Karpas-422 (cell line): Measurements from ENCODE around the gene SSU72. TPM values are rescaled to one million over a fixed set of nuclear protein-coding genes. Genes with fewer than 3 reads are reported as not detected.
"Not testable (repeated sequence)": the region's sequence is repeated elsewhere in the genome, so short reads cannot be mapped to it uniquely, and the experiment has no call there.

Experiments used
- DNase-seq: peaks from one replicate; pipeline ENCODE4 v3.0.0-alpha.2; 2015
- H2AFZ ChIP-seq: fragments of 200-600 bp; sonication (generic); 2 replicates; pipeline ENCODE4 v1.6.1; 2014; ENCODE audit warnings: antibody characterized with exemption, low read length, mixed read lengths
- H3K27ac ChIP-seq: fragments of 200-600 bp; sonication (generic); 2 replicates; pipeline ENCODE4 v1.5.1; 2014; ENCODE audit warnings: mild to moderate bottlenecking, low read length, moderate library complexity
- H3K27me3 ChIP-seq: fragments of 200-600 bp; sonication (generic); 2 replicates; pipeline ENCODE4 v1.6.1; 2014; ENCODE audit warnings: low read length, mixed read lengths
- H3K36me3 ChIP-seq: fragments of 200-600 bp; sonication (generic); 2 replicates; pipeline ENCODE4 v1.6.1; 2014; ENCODE audit warnings: low read length, mixed read lengths; ENCODE audit not compliant: insufficient read depth
- H3K4me1 ChIP-seq: fragments of 200-600 bp; sonication (generic); 2 replicates; pipeline ENCODE4 v1.6.1; 2014; ENCODE audit warnings: mild to moderate bottlenecking, low read length, mixed read lengths
- H3K4me2 ChIP-seq: fragments of 200-600 bp; sonication (generic); 2 replicates; pipeline ENCODE4 v1.6.1; 2014; ENCODE audit warnings: low read length, low read depth, mild to moderate bottlenecking; ENCODE audit not compliant: poor library complexity, severe bottlenecking
- H3K4me3 ChIP-seq: fragments of 200-600 bp; sonication (generic); 2 replicates; pipeline ENCODE4 v1.5.1; 2014; ENCODE audit warnings: mild to moderate bottlenecking, antibody characterized with exemption, low read length, mixed read lengths
- H3K79me2 ChIP-seq: fragments of 200-600 bp; sonication (generic); 2 replicates; pipeline ENCODE4 v1.6.1; 2014; ENCODE audit warnings: mild to moderate bottlenecking, low read length, mixed read lengths
- H3K9ac ChIP-seq: fragments of 200-600 bp; sonication (generic); 2 replicates; pipeline ENCODE4 v1.6.0; 2014; ENCODE audit warnings: low read length
- H3K9me2 ChIP-seq: fragments of 200-600 bp; sonication (generic), shearing (Covaris generic); replicated peaks from 2 replicates; pipeline ENCODE4 v1.6.0; 2014; ENCODE audit warnings: mild to moderate bottlenecking, low read length, moderate library complexity; ENCODE audit not compliant: insufficient read depth
- H3K9me3 ChIP-seq: fragments of 300-700, 200-600 bp; sonication (generic); 2 replicates; pipeline ENCODE4 v1.6.1; 2014; ENCODE audit warnings: low read length, mixed read lengths
- H4K20me1 ChIP-seq: fragments of 200-600 bp; sonication (generic); 2 replicates; pipeline ENCODE4 v1.6.1; 2014; ENCODE audit warnings: mild to moderate bottlenecking, antibody characterized with exemption, low read length, low read depth; ENCODE audit not compliant: insufficient read depth
- total RNA-seq: library from RNA; depleted of rRNA; stranded (reverse); fragments of >200 nt; shearing (Covaris generic); gene quantifications from 2 replicates; pipeline ENCODE4 v1.2.3, GENCODE V29; 2014; ENCODE audit warnings: low replicate concordance

Gene SSU72
- total RNA-seq, 1 experiment from 2014 or later: 70.9 TPM

DNA sequence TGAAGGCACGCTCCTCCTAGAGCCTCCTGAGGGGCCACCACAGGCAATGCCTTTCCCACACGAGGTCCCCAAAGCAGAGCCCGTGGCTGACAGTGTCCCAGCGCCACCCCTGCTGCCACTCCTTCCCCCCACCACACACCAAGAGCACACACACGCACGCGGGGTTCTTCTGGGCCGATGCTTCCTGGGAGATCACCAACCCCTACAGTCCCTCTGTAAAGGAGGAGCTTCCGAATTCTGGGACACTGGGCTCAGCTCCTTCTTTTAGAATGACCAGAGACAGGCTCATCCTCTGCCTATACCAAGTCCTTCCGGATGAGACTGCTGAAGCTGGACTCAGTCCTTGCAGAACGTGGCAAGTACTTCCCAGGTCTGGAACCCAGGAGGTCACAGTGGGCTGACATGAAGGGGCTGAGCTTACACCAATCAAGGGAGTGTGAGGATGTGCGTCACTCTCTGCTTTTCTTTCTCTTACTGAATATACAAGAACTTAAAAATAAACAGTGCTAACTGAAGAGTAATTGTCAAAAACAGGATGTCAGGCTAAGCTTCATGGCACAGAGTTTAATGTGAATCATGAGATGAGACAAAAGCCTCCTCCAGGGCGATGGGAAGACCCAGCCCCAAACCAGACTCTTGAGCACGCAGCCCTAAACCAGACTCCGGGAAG, 12.7 kb downstream of the SSU72 start:
- Histone ChIP-seq H2AFZ (no peak overlapping the region), H3K27ac (no peak overlapping the region), H4K20me1 (peaks cover 28% of the 10 kb centered on the region), H3K4me3 (no peak overlapping the region), H3K4me1 (no peaks in the 10 kb centered on the region; the same call in 1 of the 2 replicates), H3K9me3 (no peaks in the 10 kb centered on the region), H3K36me3 (peaks cover 21% of the 10 kb centered on the region; the same call in 1 of the 2 replicates), H3K9me2 (no peaks in the 10 kb centered on the region), H3K27me3 (no peaks in the 10 kb centered on the region), H3K4me2 (no peak overlapping the region), H3K9ac (no peak overlapping the region), H3K79me2 (peaks cover 42% of the 10 kb centered on the region)
- no peak for DNase-seq

DNA sequence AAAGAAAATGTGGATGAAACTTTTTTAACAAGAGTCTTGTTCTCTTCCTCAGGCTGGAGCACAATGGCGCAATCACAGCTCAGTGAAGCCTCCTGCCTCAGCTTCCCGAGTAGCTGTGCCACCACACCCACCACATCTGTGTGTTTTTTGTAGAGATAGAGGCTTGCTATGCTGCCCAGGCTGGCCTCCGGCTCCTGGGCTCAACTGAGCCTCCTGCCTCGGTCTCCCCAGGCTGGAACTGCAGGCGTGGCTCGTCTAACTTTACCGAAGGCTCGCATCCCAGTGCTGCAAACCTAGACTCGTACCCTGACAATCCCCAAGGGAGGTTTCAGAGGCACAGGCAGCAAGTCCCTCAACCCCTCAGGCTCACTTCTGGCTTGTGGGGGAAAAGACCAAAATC, 14.5 kb downstream of the SSU72 start:
- peaks cover 14% of the 10 kb centered on the region; the same call in 1 of the 2 replicates for H3K36me3 ChIP-seq
- no peak overlapping the region for H3K27ac ChIP-seq
- no peak overlapping the region for H2AFZ ChIP-seq
- no peaks in the 10 kb centered on the region for H3K27me3 ChIP-seq
- no peaks in the 10 kb centered on the region; the same call in 1 of the 2 replicates for H3K4me1 ChIP-seq
- no peaks in the 10 kb centered on the region for H3K9me2 ChIP-seq
- no peak for DNase-seq
- H4K20me1 ChIP-seq: peaks cover 14% of the 10 kb centered on the region; the same call in 1 of the 2 replicates
- peaks cover 25% of the 10 kb centered on the region for H3K79me2 ChIP-seq
- H3K9me3 ChIP-seq: no peaks in the 10 kb centered on the region
- H3K9ac ChIP-seq: no peak overlapping the region
- H3K4me3 ChIP-seq: no peak overlapping the region
- no peak overlapping the region for H3K4me2 ChIP-seq

DNA sequence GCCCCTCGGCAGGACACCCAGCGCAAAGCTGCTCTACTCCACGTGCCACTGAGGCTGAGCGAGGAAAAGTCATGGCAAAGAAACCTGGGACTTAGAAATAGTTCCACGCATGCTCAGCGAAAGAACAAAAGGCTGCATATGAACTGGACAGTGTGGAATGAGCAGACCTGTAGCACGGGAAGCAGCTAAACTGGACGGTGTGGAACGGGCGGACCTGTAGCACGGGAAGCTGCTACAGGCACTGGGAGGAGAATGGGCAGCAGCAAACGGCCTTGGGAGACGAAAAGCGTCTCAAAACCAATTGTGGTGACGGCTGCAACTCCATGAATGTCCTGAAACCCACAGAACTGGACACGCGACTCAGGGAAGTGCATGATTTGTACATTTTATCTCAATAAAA, 15.6 kb downstream of the SSU72 start:
- H3K27ac ChIP-seq: no peak overlapping the region
- H3K27me3 ChIP-seq: no peaks in the 10 kb centered on the region
- H3K4me3 ChIP-seq: no peak overlapping the region
- H4K20me1 ChIP-seq: 0 out of 2 replicates have a peak, but pooled peaks cover 6% of the 10 kb centered on the region
- no peak overlapping the region for H2AFZ ChIP-seq
- H3K36me3 ChIP-seq: peaks cover 7% of the 10 kb centered on the region; the same call in 1 of the 2 replicates
- no peaks in the 10 kb centered on the region for H3K9me3 ChIP-seq
- DNase-seq: no peak
- H3K9me2 ChIP-seq: no peaks in the 10 kb centered on the region
- no peak overlapping the region for H3K4me2 ChIP-seq
- no peaks in the 10 kb centered on the region; the same call in 1 of the 2 replicates for H3K4me1 ChIP-seq
- no peak overlapping the region for H3K9ac ChIP-seq
- peaks cover 16% of the 10 kb centered on the region for H3K79me2 ChIP-seq

GRCh38 chr1:1558591-1558990, 16.1 kb downstream of the SSU72 start:
- H4K20me1 ChIP-seq: 0 out of 2 replicates have a peak, but pooled peaks cover 6% of the 10 kb centered on the region
- H3K4me3 ChIP-seq: no peak overlapping the region
- H3K4me2 ChIP-seq: no peak overlapping the region
- no peaks in the 10 kb centered on the region for H3K9me2 ChIP-seq
- H3K9ac ChIP-seq: no peak overlapping the region
- H3K4me1 ChIP-seq: no peaks in the 10 kb centered on the region; the same call in 1 of the 2 replicates
- peaks cover 15% of the 10 kb centered on the region; the same call in 1 of the 2 replicates for H3K79me2 ChIP-seq
- H3K27ac ChIP-seq: no peak overlapping the region
- no peak overlapping the region for H2AFZ ChIP-seq
- peaks cover 4% of the 10 kb centered on the region; the same call in 1 of the 2 replicates for H3K36me3 ChIP-seq
- no peaks in the 10 kb centered on the region for H3K9me3 ChIP-seq
- no peaks in the 10 kb centered on the region for H3K27me3 ChIP-seq
- DNase-seq: no peak

- not testable (repeated sequence) for H3K9me3 ChIP-seq, H3K4me2 ChIP-seq, H3K27ac ChIP-seq, H3K27me3 ChIP-seq, H3K9me2 ChIP-seq, H2AFZ ChIP-seq, DNase-seq, H4K20me1 ChIP-seq, H3K36me3 ChIP-seq, H3K4me1 ChIP-seq, H3K9ac ChIP-seq, H3K4me3 ChIP-seq
- H3K79me2 ChIP-seq: peaks cover 15% of the 10 kb centered on the region; the same call in 1 of the 2 replicates
Measured at GRCh38 chr1:1557688-1558087, 17.0 kb downstream of the SSU72 start.

GRCh38 chr1:1556961-1557360, 17.7 kb downstream of the SSU72 start:
- not testable (repeated sequence) for H3K9me3 ChIP-seq, H3K27ac ChIP-seq, H3K4me3 ChIP-seq, H4K20me1 ChIP-seq, H3K9ac ChIP-seq, DNase-seq, H3K4me2 ChIP-seq, H3K27me3 ChIP-seq, H3K9me2 ChIP-seq, H3K4me1 ChIP-seq, H3K36me3 ChIP-seq, H2AFZ ChIP-seq
- peaks cover 13% of the 10 kb centered on the region; the same call in 1 of the 2 replicates for H3K79me2 ChIP-seq

GRCh38 chr1:1556505-1556904, 18.2 kb downstream of the SSU72 start:
- H3K27me3 ChIP-seq: no peaks in the 10 kb centered on the region

GRCh38 chr1:1554926-1555915, 19.4 kb downstream of the SSU72 start:
- H3K9ac ChIP-seq: no peak overlapping the region
- no peak for DNase-seq
- H3K27ac ChIP-seq: no peak overlapping the region
- H3K36me3 ChIP-seq: no peaks in the 10 kb centered on the region
- H4K20me1 ChIP-seq: peaks cover 7% of the 10 kb centered on the region; the same call in 1 of the 2 replicates
- peaks cover 14% of the 10 kb centered on the region; the same call in 1 of the 2 replicates for H3K79me2 ChIP-seq
- H3K9me3 ChIP-seq: no peaks in the 10 kb centered on the region
- H2AFZ ChIP-seq: no peak overlapping the region
- H3K4me2 ChIP-seq: no peak overlapping the region
- H3K4me1 ChIP-seq: no peaks in the 10 kb centered on the region; the same call in 1 of the 2 replicates
- H3K4me3 ChIP-seq: no peak overlapping the region
- H3K27me3 ChIP-seq: no peaks in the 10 kb centered on the region
- H3K9me2 ChIP-seq: no peaks in the 10 kb centered on the region

More at GRCh38 chr1:1556505-1556904, 18.2 kb downstream of the SSU72 start:
- H3K4me1 ChIP-seq: no peaks in the 10 kb centered on the region; the same call in 1 of the 2 replicates
- no peak overlapping the region for H3K4me2 ChIP-seq
- H3K9me2 ChIP-seq: no peaks in the 10 kb centered on the region
- no peak overlapping the region for H3K4me3 ChIP-seq
- no peak overlapping the region for H3K27ac ChIP-seq
- peaks cover 9% of the 10 kb centered on the region; the same call in 1 of the 2 replicates for H4K20me1 ChIP-seq
- H3K9ac ChIP-seq: no peak overlapping the region
- H3K9me3 ChIP-seq: no peaks in the 10 kb centered on the region
- DNase-seq: no peak
- no peaks in the 10 kb centered on the region for H3K36me3 ChIP-seq
- H2AFZ ChIP-seq: no peak overlapping the region
- H3K79me2 ChIP-seq: 0 out of 2 replicates have a peak, but pooled peaks cover 11% of the 10 kb centered on the region
